Germinal center (tissue), 1 donor: Measurements from ENCODE around the gene ZC3H18.
A peak's percentile ranks its signal among the peaks of the same experiment; 100 is the strongest.

Experiments
- DNase-seq: peaks from one replicate; pipeline ENCODE4 v3.0.0; 2012; ENCODE audit warnings: mixed read lengths, low spot score

Gene ZC3H18

GRCh38 chr16:88549671-88550245 lies 20.4 kb upstream of the ZC3H18 start:
- DNase-seq, result no peak

- DNase-seq, result no peak
Measured at GRCh38 chr16:88550246-88550661, 19.9 kb upstream of the ZC3H18 start.

- no peak for DNase-seq
Measured at GRCh38 chr16:88552166-88552565, 18.0 kb upstream of the ZC3H18 start.

- no peak for DNase-seq
Measured at GRCh38 chr16:88552815-88553214, 17.4 kb upstream of the ZC3H18 start.

- DNase-seq, result no peak
Measured at GRCh38 chr16:88553739-88554138, 16.5 kb upstream of the ZC3H18 start.

GRCh38 chr16:88554711-88555264 lies 15.4 kb upstream of the ZC3H18 start:
- DNase-seq, result no peak

- DNase-seq, result no peak
Measured at GRCh38 chr16:88556294-88556988, 13.8 kb upstream of the ZC3H18 start.

GRCh38 chr16:88558457-88559442 lies 11.5 kb upstream of the ZC3H18 start:
- DNase-seq, result peak; percentile 33

- DNase-seq, result no peak
Measured at GRCh38 chr16:88560714-88561484, 9.3 kb upstream of the ZC3H18 start.

- peak; percentile 67 for DNase-seq
Measured at GRCh38 chr16:88561485-88562359, 8.5 kb upstream of the ZC3H18 start.

- DNase-seq, result no peak
Measured at GRCh38 chr16:88566158-88566557, 4.0 kb upstream of the ZC3H18 start.

- no peak for DNase-seq
Measured at GRCh38 chr16:88568710-88569613, 1.2 kb upstream of the ZC3H18 start.

GRCh38 chr16:88569614-88569984 lies 604 bp upstream of the ZC3H18 start:
- DNase-seq, result no peak

- DNase-seq, result peak; percentile 24
Measured at GRCh38 chr16:88570691-88571092, 489 bp downstream of the ZC3H18 start.

GRCh38 chr16:88575251-88575650 lies 5.0 kb downstream of the ZC3H18 start:
- DNase-seq, result no peak

GRCh38 chr16:88576307-88576706 lies 6.1 kb downstream of the ZC3H18 start:
- DNase-seq, result no peak

GRCh38 chr16:88577166-88577565 lies 7.0 kb downstream of the ZC3H18 start:
- no peak for DNase-seq

- DNase-seq, result no peak
Measured at GRCh38 chr16:88578446-88579313, 8.5 kb downstream of the ZC3H18 start.

- DNase-seq, result no peak
Measured at GRCh38 chr16:88580371-88580770, 10.2 kb downstream of the ZC3H18 start.
